H9 (cell line): ENCODE data around the gene CDCA7L. TPM values are rescaled to one million over a fixed set of nuclear protein-coding genes. Genes with fewer than 3 reads are reported as not detected.

Experiments used
- DNase-seq: peaks from one replicate; pipeline ENCODE4 v3.0.0-alpha.2; 2017
- H2AFZ ChIP-seq: one replicate; pipeline ENCODE4 v1.6.1; 2013; ENCODE audit warnings: mild to moderate bottlenecking, low read length, control low read depth, moderate library complexity
- H2AK5ac ChIP-seq: 2 replicates; pipeline ENCODE4 v1.6.1; 2013; ENCODE audit warnings: low read length, control low read depth, mixed read lengths; ENCODE audit not compliant: insufficient read length
- H2BK120ac ChIP-seq: one replicate; pipeline ENCODE4 v1.6.1; 2013; ENCODE audit warnings: low read depth, mild to moderate bottlenecking, low read length, control low read depth, inconsistent platforms; ENCODE audit not compliant: poor library complexity, severe bottlenecking
- H2BK12ac ChIP-seq: 2 replicates; pipeline ENCODE4 v1.6.1; 2013; ENCODE audit warnings: low read length, control low read depth, mixed read lengths, low read depth; ENCODE audit not compliant: insufficient read length
- H2BK15ac ChIP-seq: 2 replicates; pipeline ENCODE4 v1.6.1; 2013; ENCODE audit warnings: low read depth, low read length, control low read depth
- H2BK20ac ChIP-seq: one replicate; pipeline ENCODE4 v1.6.1; 2013; ENCODE audit warnings: low read depth, mild to moderate bottlenecking, low read length, control low read depth, inconsistent platforms; ENCODE audit not compliant: poor library complexity, severe bottlenecking
- H2BK5ac ChIP-seq: 2 replicates; pipeline ENCODE4 v1.6.1; 2013; ENCODE audit warnings: low read length, control low read depth, mixed read lengths; ENCODE audit not compliant: insufficient read length
- H3K14ac ChIP-seq: 2 replicates; pipeline ENCODE4 v1.6.1; 2013; ENCODE audit warnings: low read length, control low read depth; ENCODE audit not compliant: insufficient read depth
- H3K18ac ChIP-seq: 2 replicates; pipeline ENCODE4 v1.6.1; 2013; ENCODE audit warnings: low read depth, mild to moderate bottlenecking, mixed read lengths, low read length, control low read depth; ENCODE audit not compliant: insufficient read length
- H3K23ac ChIP-seq: 2 replicates; pipeline ENCODE4 v1.6.1; 2013; ENCODE audit warnings: low read length, control low read depth, mixed read lengths, low read depth; ENCODE audit not compliant: insufficient read length
- H3K23me2 ChIP-seq: 2 replicates; pipeline ENCODE4 v1.6.1; 2013; ENCODE audit warnings: low read depth, mild to moderate bottlenecking, mixed read lengths, low read length, control low read depth; ENCODE audit not compliant: insufficient read length, poor library complexity, severe bottlenecking
- H3K27ac ChIP-seq: 2 replicates; pipeline ENCODE4 v1.5.1; 2013; ENCODE audit warnings: low read length, control low read depth, mixed read lengths, low read depth; ENCODE audit not compliant: insufficient read length
- H3K27me3 ChIP-seq: 2 replicates; pipeline ENCODE4 v1.6.1; 2013; ENCODE audit warnings: low read length, control low read depth, inconsistent platforms; ENCODE audit not compliant: insufficient read depth
- H3K4ac ChIP-seq: 2 replicates; pipeline ENCODE4 v1.6.1; 2013; ENCODE audit warnings: low read depth, mild to moderate bottlenecking, control low read depth, inconsistent platforms, low read length, moderate library complexity
- H3K4me1 ChIP-seq: 2 replicates; pipeline ENCODE4 v1.6.1; 2013; ENCODE audit warnings: low read length, control low read depth, inconsistent platforms; ENCODE audit not compliant: insufficient read depth
- H3K4me2 ChIP-seq: 2 replicates; pipeline ENCODE4 v1.6.1; 2013; ENCODE audit warnings: low read length, control low read depth, mixed read lengths; ENCODE audit not compliant: insufficient read length, insufficient read depth
- H3K56ac ChIP-seq: 2 replicates; pipeline ENCODE4 v1.6.1; 2013; ENCODE audit warnings: low read depth, mild to moderate bottlenecking, mixed read lengths, low read length, control low read depth; ENCODE audit not compliant: insufficient read length
- H3K79me1 ChIP-seq: 2 replicates; pipeline ENCODE4 v1.6.1; 2013; ENCODE audit warnings: low read depth, mild to moderate bottlenecking, moderate library complexity, low read length, control low read depth, inconsistent platforms; ENCODE audit not compliant: insufficient read depth, poor library complexity, severe bottlenecking
- H3K79me2 ChIP-seq: 2 replicates; pipeline ENCODE4 v1.6.1; 2013; ENCODE audit warnings: low read length, control low read depth, inconsistent platforms; ENCODE audit not compliant: insufficient read depth
- H3K9ac ChIP-seq: 2 replicates; pipeline ENCODE4 v1.6.1; 2013; ENCODE audit warnings: low read length, control low read depth, mixed read lengths; ENCODE audit not compliant: insufficient read length; ENCODE audit errors: extremely low read depth
- H3K9me3 ChIP-seq: one replicate; pipeline ENCODE4 v1.6.1; 2013; ENCODE audit warnings: low read depth, low read length, inconsistent platforms; ENCODE audit not compliant: control insufficient read depth
- H3T11ph ChIP-seq: one replicate; pipeline ENCODE4 v1.6.1; 2013; ENCODE audit warnings: mild to moderate bottlenecking, low read length, control low read depth, inconsistent platforms
- H4K20me1 ChIP-seq: one replicate; pipeline ENCODE4 v1.6.1; 2013; ENCODE audit not compliant: control insufficient read depth, insufficient read length, insufficient read depth
- H4K5ac ChIP-seq: 2 replicates; pipeline ENCODE4 v1.6.1; 2013; ENCODE audit warnings: low read depth, mild to moderate bottlenecking, mixed read lengths, low read length, control low read depth; ENCODE audit not compliant: insufficient read length
- H4K8ac ChIP-seq: replicated peaks from 2 replicates; pipeline ENCODE4 v1.6.1; 2013; ENCODE audit warnings: low read length, control low read depth, mixed read lengths, low read depth; ENCODE audit not compliant: insufficient read length
- H4K91ac ChIP-seq: 2 replicates; pipeline ENCODE4 v1.6.1; 2013; ENCODE audit warnings: low read depth, mild to moderate bottlenecking, moderate library complexity, mixed read lengths, low read length, control low read depth; ENCODE audit not compliant: insufficient read length
- H3K27ac Mint-ChIP-seq, 3 experiments: 2 replicates in 2 of 3; 3 replicates in 1 of 3; pipeline ENCODE4 v1.8.0; 2020 to 2021; ENCODE audit warnings: mixed read lengths in 3 of 3, mild to moderate bottlenecking in 1 of 3, moderate library complexity in 1 of 3
- H3K27me3 Mint-ChIP-seq: 2 replicates; pipeline ENCODE4 v1.8.0; 2021; ENCODE audit warnings: low read depth, mild to moderate bottlenecking, moderate library complexity, mixed read lengths
- H3K36me3 Mint-ChIP-seq, 3 experiments: 2 replicates in 2 of 3; 3 replicates in 1 of 3; pipeline ENCODE4 v1.8.0; 2020 to 2021; ENCODE audit warnings: low read depth in 3 of 3, mixed read lengths in 3 of 3; ENCODE audit not compliant: insufficient read depth in 1 of 3
- H3K4me1 Mint-ChIP-seq, 2 experiments: 2 replicates each; pipeline ENCODE4 v1.8.0; 2020; ENCODE audit warnings: mixed read lengths in 2 of 2
- H3K4me3 Mint-ChIP-seq, 2 experiments: 2 replicates in 1 of 2; 3 replicates in 1 of 2; pipeline ENCODE4 v1.8.0; 2020 to 2021; ENCODE audit warnings: mild to moderate bottlenecking in 2 of 2, mixed read lengths in 2 of 2, moderate library complexity in 1 of 2
- H3K9me3 Mint-ChIP-seq, 2 experiments: 2 replicates in 1 of 2; 3 replicates in 1 of 2; pipeline ENCODE4 v1.8.0; 2020; ENCODE audit warnings: mild to moderate bottlenecking in 2 of 2, mixed read lengths in 2 of 2, moderate library complexity in 1 of 2
- WGBS: extraction: QIAGEN DNeasy Blood & Tissue Kit; methylation state at CpG from one replicate; pipeline ENCODE4 v1.1.7; 2013; ENCODE audit warnings: missing lambda C conversion rate, low lambda C conversion rate, mixed read lengths; ENCODE audit not compliant: insufficient read length; ENCODE audit errors: extremely low coverage; 5-methylcytosine and 5-hydroxymethylcytosine counted together
- total RNA-seq: library from RNA; stranded (reverse); gene quantifications from 2 replicates; pipeline ENCODE4 v1.2.1, GENCODE V29; 2021
- TF ChIP-seq, protein P1 (sequence below): fragments of 200-600 bp; sonication (generic); conservative IDR thresholded peaks from 3 replicates; pipeline ENCODE4 v1.8.0; 2021; ENCODE audit warnings: antibody characterized with exemption, mild to moderate bottlenecking

CDCA7L gene
- total RNA-seq, 1 experiment from 2014 or later: 104 TPM

DNA sequence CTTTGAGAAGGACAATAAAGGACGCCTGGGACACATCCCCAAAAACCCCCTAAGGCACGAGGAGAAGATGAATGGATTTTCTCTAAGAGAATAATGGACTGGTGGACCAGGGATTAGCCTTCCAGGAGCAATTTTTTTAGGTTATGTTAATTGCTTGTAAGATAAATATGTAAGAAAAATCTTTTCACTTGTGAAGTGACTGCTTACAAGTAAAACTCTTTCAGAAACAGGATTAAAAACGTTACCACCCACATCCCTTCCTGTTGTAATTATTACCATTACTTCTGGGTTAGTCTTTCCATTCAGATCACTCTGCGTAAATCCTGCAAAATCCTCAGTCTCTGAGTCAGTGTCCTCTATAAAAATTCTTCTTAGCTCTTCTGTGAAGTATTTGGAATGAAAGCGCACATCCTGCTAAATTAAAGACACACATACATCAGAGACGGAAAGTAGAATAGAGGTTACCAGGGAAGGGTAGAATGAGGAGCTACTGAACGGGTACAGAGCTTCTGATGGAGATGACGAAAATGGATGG, 34.3 kb downstream of the CDCA7L start:
- H3K27me3 Mint-ChIP-seq: no peaks in the 10 kb centered on the region
- no peaks in the 10 kb centered on the region for H4K20me1 ChIP-seq
- H3K27ac Mint-ChIP-seq: no peak overlapping the region
- peaks cover 4 to 5% of the 10 kb centered on the region in 2 experiments for H3K4me1 Mint-ChIP-seq
- H2BK12ac ChIP-seq: no peak overlapping the region
- H3K4me3 Mint-ChIP-seq: no peak overlapping the region
- H4K8ac ChIP-seq: no peak overlapping the region
- H4K5ac ChIP-seq: no peak overlapping the region
- peaks cover 59 to 85% (median 79%) of the 10 kb centered on the region in 3 experiments for H3K36me3 Mint-ChIP-seq
- no peak overlapping the region for H3K23ac ChIP-seq
- H3K27ac ChIP-seq: no peak overlapping the region
- no peak overlapping the region for H3K9ac ChIP-seq
- H2BK5ac ChIP-seq: no peak overlapping the region
- no peaks in the 10 kb centered on the region for H3K23me2 ChIP-seq
- H4K91ac ChIP-seq: no peak overlapping the region
- no peak overlapping the region for H3K18ac ChIP-seq
- H2BK120ac ChIP-seq: no peak overlapping the region
- H3K9me3 Mint-ChIP-seq: no peaks in the 10 kb centered on the region
- H3K56ac ChIP-seq: no peak overlapping the region
- TF ChIP-seq, protein P1, sequence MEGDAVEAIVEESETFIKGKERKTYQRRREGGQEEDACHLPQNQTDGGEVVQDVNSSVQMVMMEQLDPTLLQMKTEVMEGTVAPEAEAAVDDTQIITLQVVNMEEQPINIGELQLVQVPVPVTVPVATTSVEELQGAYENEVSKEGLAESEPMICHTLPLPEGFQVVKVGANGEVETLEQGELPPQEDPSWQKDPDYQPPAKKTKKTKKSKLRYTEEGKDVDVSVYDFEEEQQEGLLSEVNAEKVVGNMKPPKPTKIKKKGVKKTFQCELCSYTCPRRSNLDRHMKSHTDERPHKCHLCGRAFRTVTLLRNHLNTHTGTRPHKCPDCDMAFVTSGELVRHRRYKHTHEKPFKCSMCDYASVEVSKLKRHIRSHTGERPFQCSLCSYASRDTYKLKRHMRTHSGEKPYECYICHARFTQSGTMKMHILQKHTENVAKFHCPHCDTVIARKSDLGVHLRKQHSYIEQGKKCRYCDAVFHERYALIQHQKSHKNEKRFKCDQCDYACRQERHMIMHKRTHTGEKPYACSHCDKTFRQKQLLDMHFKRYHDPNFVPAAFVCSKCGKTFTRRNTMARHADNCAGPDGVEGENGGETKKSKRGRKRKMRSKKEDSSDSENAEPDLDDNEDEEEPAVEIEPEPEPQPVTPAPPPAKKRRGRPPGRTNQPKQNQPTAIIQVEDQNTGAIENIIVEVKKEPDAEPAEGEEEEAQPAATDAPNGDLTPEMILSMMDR: no peak
- no peak overlapping the region for H3T11ph ChIP-seq
- DNase-seq: no peak
- 0 out of 2 replicates have a peak, but pooled peaks cover 2% of the 10 kb centered on the region for H3K79me2 ChIP-seq
- no peak overlapping the region for H3K14ac ChIP-seq
- no peaks in the 10 kb centered on the region for H3K27me3 ChIP-seq
- H3K4me2 ChIP-seq: no peak overlapping the region
- no peak overlapping the region for H2AFZ ChIP-seq
- no peak overlapping the region for H3K4ac ChIP-seq
- H3K9me3 ChIP-seq: no peaks in the 10 kb centered on the region
- no peak overlapping the region for H2BK20ac ChIP-seq
- H2AK5ac ChIP-seq: no peak overlapping the region
- H2BK15ac ChIP-seq: no peak overlapping the region
- H3K4me1 ChIP-seq: no peaks in the 10 kb centered on the region
- H3K79me1 ChIP-seq: peaks cover 3% of the 10 kb centered on the region
- WGBS: no CpG with 5 or more reads among the region's 8 CpGs
